WTC11 (cell line): ENCODE data around the gene CAVIN1. TPM values are rescaled to one million over a fixed set of nuclear protein-coding genes. Genes with fewer than 3 reads are reported as not detected.

Experiments used
- ATAC-seq: fragments of 200-7000 bp; cut with Tn5 transposase; 2 replicates; pipeline ENCODE4 v1.10.0; 2021; ENCODE audit warnings: mild to moderate bottlenecking, moderate library complexity
- CTCF ChIA-PET: fragments of 300-600 bp; sonication (Branson Sonifier 250); formaldehyde crosslinking; loops from one replicate; lab custom pipeline; 2021; ENCODE audit warnings: antibody characterized with exemption; lab: Charles Lee
- POLR2A ChIA-PET: fragments of 350-600 bp; sonication (Branson Sonifier 250); formaldehyde crosslinking; loops from one replicate; lab custom pipeline; 2021; ENCODE audit warnings: antibody characterized with exemption; lab: Charles Lee
- DNase-seq: peaks from one replicate; pipeline ENCODE4 v3.0.0; 2021; ENCODE audit warnings: low spot score
- H3K27ac Mint-ChIP-seq: 2 replicates; pipeline ENCODE4 v1.8.0; 2021; ENCODE audit warnings: mixed read lengths
- H3K27me3 Mint-ChIP-seq: 2 replicates; pipeline ENCODE4 v1.8.0; 2021; ENCODE audit warnings: low read depth, mild to moderate bottlenecking, moderate library complexity, mixed read lengths
- H3K36me3 Mint-ChIP-seq: 2 replicates; pipeline ENCODE4 v1.8.0; 2021; ENCODE audit warnings: mixed read lengths
- H3K4me1 Mint-ChIP-seq: 2 replicates; pipeline ENCODE4 v1.8.0; 2022; ENCODE audit warnings: mixed read lengths
- H3K4me3 Mint-ChIP-seq: 2 replicates; pipeline ENCODE4 v1.8.0; 2021; ENCODE audit warnings: mild to moderate bottlenecking, moderate library complexity, mixed read lengths
- H3K9me3 Mint-ChIP-seq: 2 replicates; pipeline ENCODE4 v1.8.0; 2021; ENCODE audit warnings: mixed read lengths
- ESRRA ChIP-seq: sonication (generic); formaldehyde crosslinking; IDR thresholded peaks from 2 replicates; pipeline ENCODE4 v1.8.1; 2022; ENCODE audit warnings: mild to moderate bottlenecking, missing genetic modification reagents, borderline replicate concordance
- FOXP1 ChIP-seq: sonication (generic); formaldehyde crosslinking; IDR thresholded peaks from 2 replicates; pipeline ENCODE4 v1.8.0; 2022; ENCODE audit warnings: missing genetic modification reagents, mild to moderate bottlenecking, moderate library complexity, borderline replicate concordance
- MAX ChIP-seq: sonication (generic); formaldehyde crosslinking; IDR thresholded peaks from 2 replicates; pipeline ENCODE4 v1.8.0; 2022; ENCODE audit warnings: mild to moderate bottlenecking, missing genetic modification reagents
- NFYB ChIP-seq: sonication (generic); formaldehyde crosslinking; conservative IDR thresholded peaks from 2 replicates; pipeline ENCODE4 v1.8.0; 2022; ENCODE audit warnings: low read depth, missing genetic modification reagents
- PRDM15 ChIP-seq: sonication (generic); formaldehyde crosslinking; IDR thresholded peaks from 2 replicates; pipeline ENCODE4 v1.8.0; 2022; ENCODE audit warnings: missing genetic modification reagents
- PREB ChIP-seq: sonication (generic); formaldehyde crosslinking; IDR thresholded peaks from 2 replicates; pipeline ENCODE4 v1.8.1; 2022; ENCODE audit warnings: mild to moderate bottlenecking, missing genetic modification reagents, moderate library complexity, borderline replicate concordance
- RORB ChIP-seq: fragments of 250-450 bp; sonication (Bioruptor Pico); IDR thresholded peaks from 2 replicates; pipeline ENCODE4 v1.9.0; 2021; ENCODE audit warnings: mild to moderate bottlenecking
- SOX15 ChIP-seq: fragments of 250-450 bp; sonication (Bioruptor Pico); IDR thresholded peaks from 2 replicates; pipeline ENCODE4 v1.9.0; 2021; ENCODE audit warnings: mild to moderate bottlenecking
- ZBTB43 ChIP-seq: sonication (generic); formaldehyde crosslinking; IDR thresholded peaks from 2 replicates; pipeline ENCODE4 v1.8.1; 2023; ENCODE audit warnings: mild to moderate bottlenecking, missing genetic modification reagents
- ZMAT4 ChIP-seq: fragments of 250-450 bp; sonication (Bioruptor Pico); IDR thresholded peaks from 2 replicates; pipeline ENCODE4 v1.9.0; 2021; ENCODE audit warnings: mild to moderate bottlenecking
- ZNF138 ChIP-seq: sonication (generic); formaldehyde crosslinking; conservative IDR thresholded peaks from 2 replicates; pipeline ENCODE4 v1.8.1; 2022; ENCODE audit warnings: mild to moderate bottlenecking, moderate library complexity, missing genetic modification reagents
- ZNF263 ChIP-seq: sonication (generic); formaldehyde crosslinking; IDR thresholded peaks from 2 replicates; pipeline ENCODE4 v1.8.1; 2022; ENCODE audit warnings: low read depth, mild to moderate bottlenecking, moderate library complexity, missing genetic modification reagents
- ZNF416 ChIP-seq: fragments of 250-450 bp; sonication (Bioruptor Pico); IDR thresholded peaks from 2 replicates; pipeline ENCODE4 v1.9.0; 2021; ENCODE audit warnings: mild to moderate bottlenecking, inconsistent platforms
- total RNA-seq: library from RNA; stranded (reverse); gene quantifications from 3 replicates; pipeline ENCODE4 v1.2.3, GENCODE V29; 2021
- TF ChIP-seq, protein P1 (sequence below): sonication (generic); formaldehyde crosslinking; IDR thresholded peaks from 2 replicates; pipeline ENCODE4 v1.8.0; 2022; ENCODE audit warnings: mild to moderate bottlenecking, missing genetic modification reagents
- TF ChIP-seq, protein P2 (sequence below): sonication (generic); formaldehyde crosslinking; IDR thresholded peaks from 2 replicates; pipeline ENCODE4 v1.8.1; 2023; ENCODE audit warnings: mild to moderate bottlenecking, moderate library complexity, missing genetic modification reagents
- TF ChIP-seq, protein P3 (sequence below): fragments of 250-450 bp; sonication (Bioruptor Pico); IDR thresholded peaks from 2 replicates; pipeline ENCODE4 v1.9.0; 2021; ENCODE audit warnings: mild to moderate bottlenecking
- TF ChIP-seq, protein P4 (sequence below): sonication (generic); formaldehyde crosslinking; IDR thresholded peaks from 2 replicates; pipeline ENCODE4 v1.8.1; 2023; ENCODE audit warnings: mild to moderate bottlenecking, missing genetic modification reagents, moderate library complexity
- TF ChIP-seq, protein P5 (sequence below): fragments of 250-450 bp; sonication (Bioruptor Pico); IDR thresholded peaks from 2 replicates; pipeline ENCODE4 v1.9.0; 2021; ENCODE audit warnings: moderate library complexity, mild to moderate bottlenecking, inconsistent platforms, borderline replicate concordance

CAVIN1 gene
- total RNA-seq, 1 experiment from 2014 or later: 24.6 TPM

DNA sequence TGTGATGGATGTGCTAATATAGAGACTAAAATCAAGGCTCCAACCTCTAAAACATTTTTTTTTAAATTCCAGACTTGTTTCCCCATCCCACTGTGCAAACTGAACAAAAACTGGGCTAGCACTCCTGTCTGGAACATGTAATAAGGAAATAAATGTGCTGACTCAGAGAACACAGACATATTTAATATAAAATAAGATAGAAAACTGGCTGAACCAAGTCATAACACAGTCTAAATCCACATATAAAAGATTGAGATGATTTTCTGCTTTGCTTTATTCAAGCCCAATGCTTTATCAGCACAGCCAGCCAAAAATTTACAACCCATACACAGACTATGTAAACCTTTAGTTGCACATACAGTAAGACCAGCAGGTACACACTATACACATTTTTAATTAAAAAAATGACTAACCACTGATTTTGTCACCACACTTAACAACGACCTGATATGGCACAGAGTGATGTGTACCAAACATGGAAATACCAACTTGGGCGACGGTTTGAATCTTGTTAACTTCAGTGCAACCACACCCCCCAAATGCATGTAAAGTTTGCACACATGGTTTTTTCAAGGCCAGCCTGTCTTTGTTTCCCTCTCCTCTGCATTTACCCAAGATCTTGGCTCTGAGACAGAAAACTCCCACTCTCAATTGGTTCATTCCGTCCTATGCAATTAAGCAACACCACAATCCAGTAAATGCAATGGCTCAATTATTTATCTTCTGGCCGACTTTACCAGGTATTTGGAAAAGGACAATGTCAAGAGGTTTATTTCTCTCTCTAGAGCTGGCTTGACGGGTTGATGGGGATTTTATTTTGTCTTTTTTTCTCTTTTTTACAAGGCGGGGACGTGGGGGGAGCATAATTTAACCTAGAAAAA is 36.0 kb downstream of the CAVIN1 start (continued):
- no peak for TF ChIP-seq PREB (CRISPR knock-in tag)
- TF ChIP-seq RORB (CRISPR knock-in tag): no peak
- TF ChIP-seq ZBTB43 (CRISPR knock-in tag): no peak

GRCh38 chr17:42381898-42382297 is 41.2 kb downstream of the CAVIN1 start:
- POLR2A ChIA-PET: no interaction called here
- CTCF ChIA-PET: interaction anchor here (1.3 kb wide), 1 partner anchor 24 kb away, joined by 8 read pairs; no protein-coding TSS in a partner anchor
- Mint-ChIP-seq H3K27ac (peak overlapping the region; percentile 83), H3K4me3 (no peak overlapping the region), H3K36me3 (peaks cover 13% of the 10 kb centered on the region)
- TF ChIP-seq NFYB (CRISPR knock-in tag) (no peak), FOXP1 (CRISPR knock-in tag) (no peak), SOX15 (CRISPR knock-in tag) (no peak), ZNF416 (CRISPR knock-in tag) (no peak), ZNF138 (no peak), MAX (no peak), ZNF263 (no peak), ESRRA (CRISPR knock-in tag) (no peak), PRDM15 (CRISPR knock-in tag) (no peak), ZMAT4 (CRISPR knock-in tag) (no peak)
- TF ChIP-seq, protein P1, sequence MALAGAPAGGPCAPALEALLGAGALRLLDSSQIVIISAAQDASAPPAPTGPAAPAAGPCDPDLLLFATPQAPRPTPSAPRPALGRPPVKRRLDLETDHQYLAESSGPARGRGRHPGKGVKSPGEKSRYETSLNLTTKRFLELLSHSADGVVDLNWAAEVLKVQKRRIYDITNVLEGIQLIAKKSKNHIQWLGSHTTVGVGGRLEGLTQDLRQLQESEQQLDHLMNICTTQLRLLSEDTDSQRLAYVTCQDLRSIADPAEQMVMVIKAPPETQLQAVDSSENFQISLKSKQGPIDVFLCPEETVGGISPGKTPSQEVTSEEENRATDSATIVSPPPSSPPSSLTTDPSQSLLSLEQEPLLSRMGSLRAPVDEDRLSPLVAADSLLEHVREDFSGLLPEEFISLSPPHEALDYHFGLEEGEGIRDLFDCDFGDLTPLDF (CRISPR knock-in tag): no peak
- TF ChIP-seq, protein P2, sequence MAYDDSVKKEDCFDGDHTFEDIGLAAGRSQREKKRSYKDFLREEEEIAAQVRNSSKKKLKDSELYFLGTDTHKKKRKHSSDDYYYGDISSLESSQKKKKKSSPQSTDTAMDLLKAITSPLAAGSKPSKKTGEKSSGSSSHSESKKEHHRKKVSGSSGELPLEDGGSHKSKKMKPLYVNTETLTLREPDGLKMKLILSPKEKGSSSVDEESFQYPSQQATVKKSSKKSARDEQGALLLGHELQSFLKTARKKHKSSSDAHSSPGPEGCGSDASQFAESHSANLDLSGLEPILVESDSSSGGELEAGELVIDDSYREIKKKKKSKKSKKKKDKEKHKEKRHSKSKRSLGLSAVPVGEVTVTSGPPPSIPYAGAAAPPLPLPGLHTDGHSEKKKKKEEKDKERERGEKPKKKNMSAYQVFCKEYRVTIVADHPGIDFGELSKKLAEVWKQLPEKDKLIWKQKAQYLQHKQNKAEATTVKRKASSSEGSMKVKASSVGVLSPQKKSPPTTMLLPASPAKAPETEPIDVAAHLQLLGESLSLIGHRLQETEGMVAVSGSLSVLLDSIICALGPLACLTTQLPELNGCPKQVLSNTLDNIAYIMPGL: no peak
- TF ChIP-seq, protein P3, sequence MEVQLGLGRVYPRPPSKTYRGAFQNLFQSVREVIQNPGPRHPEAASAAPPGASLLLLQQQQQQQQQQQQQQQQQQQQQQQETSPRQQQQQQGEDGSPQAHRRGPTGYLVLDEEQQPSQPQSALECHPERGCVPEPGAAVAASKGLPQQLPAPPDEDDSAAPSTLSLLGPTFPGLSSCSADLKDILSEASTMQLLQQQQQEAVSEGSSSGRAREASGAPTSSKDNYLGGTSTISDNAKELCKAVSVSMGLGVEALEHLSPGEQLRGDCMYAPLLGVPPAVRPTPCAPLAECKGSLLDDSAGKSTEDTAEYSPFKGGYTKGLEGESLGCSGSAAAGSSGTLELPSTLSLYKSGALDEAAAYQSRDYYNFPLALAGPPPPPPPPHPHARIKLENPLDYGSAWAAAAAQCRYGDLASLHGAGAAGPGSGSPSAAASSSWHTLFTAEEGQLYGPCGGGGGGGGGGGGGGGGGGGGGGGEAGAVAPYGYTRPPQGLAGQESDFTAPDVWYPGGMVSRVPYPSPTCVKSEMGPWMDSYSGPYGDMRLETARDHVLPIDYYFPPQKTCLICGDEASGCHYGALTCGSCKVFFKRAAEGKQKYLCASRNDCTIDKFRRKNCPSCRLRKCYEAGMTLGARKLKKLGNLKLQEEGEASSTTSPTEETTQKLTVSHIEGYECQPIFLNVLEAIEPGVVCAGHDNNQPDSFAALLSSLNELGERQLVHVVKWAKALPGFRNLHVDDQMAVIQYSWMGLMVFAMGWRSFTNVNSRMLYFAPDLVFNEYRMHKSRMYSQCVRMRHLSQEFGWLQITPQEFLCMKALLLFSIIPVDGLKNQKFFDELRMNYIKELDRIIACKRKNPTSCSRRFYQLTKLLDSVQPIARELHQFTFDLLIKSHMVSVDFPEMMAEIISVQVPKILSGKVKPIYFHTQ (CRISPR knock-in tag): no peak
- TF ChIP-seq, protein P4, sequence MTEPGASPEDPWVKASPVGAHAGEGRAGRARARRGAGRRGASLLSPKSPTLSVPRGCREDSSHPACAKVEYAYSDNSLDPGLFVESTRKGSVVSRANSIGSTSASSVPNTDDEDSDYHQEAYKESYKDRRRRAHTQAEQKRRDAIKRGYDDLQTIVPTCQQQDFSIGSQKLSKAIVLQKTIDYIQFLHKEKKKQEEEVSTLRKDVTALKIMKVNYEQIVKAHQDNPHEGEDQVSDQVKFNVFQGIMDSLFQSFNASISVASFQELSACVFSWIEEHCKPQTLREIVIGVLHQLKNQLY (CRISPR knock-in tag): no peak
- TF ChIP-seq, protein P5, sequence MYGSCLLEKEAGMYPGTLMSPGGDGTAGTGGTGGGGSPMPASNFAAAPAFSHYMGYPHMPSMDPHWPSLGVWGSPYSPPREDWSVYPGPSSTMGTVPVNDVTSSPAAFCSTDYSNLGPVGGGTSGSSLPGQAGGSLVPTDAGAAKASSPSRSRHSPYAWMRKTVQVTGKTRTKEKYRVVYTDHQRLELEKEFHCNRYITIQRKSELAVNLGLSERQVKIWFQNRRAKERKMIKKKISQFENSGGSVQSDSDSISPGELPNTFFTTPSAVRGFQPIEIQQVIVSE (CRISPR knock-in tag): no peak
- TF ChIP-seq, all 79 proteins: peak for 0
- Mint-ChIP-seq H3K4me1 (peaks cover 59% of the 10 kb centered on the region), H3K9me3 (no peaks in the 10 kb centered on the region), H3K27me3 (no peaks in the 10 kb centered on the region)
- ATAC-seq (no peak), DNase-seq (no peak)
